ENCODE results near the gene PHACTR1.
"Not testable (repeated sequence)": the region's sequence is repeated elsewhere in the genome, so short reads cannot be mapped to it uniquely, and the experiment has no call there.

PHACTR1 gene

DNA sequence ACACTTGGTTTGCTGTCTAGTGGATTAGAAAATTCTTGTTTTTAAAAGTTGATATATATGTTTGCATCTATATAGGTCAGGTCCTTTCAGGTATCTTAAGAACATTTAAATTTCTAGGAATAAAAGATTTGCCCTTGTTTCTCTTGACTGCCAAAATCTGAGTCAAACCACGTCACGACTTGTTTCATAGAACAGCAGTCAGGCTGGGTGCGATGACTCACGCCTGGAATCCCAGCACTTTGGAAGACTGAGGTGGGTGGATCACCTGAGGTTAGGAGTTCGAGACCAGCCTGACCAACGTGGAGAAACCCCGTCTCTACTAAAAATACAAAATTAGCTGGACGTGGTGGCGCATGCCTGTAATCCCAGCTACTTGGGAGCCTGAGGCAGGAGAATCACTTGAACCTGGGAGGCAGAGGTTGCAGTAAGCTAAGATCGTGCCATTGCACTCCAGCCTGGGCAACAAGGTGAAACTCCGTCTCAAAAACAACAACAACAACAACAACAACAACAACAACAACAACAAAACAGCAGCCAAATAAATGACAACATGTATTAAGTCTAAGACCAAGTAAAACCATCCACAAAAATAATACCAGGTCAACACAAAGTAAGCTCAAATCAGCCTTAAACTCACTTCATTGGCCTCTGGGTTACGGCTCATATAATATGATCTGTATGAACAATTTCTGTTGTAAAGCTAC, 46.3 kb downstream of the PHACTR1 start:
- not testable (repeated sequence) for H3K36me3 ChIP-seq (ENCODE audit: control insufficient read depth, insufficient read depth, low read length); DNase-seq; H3K4me1 ChIP-seq (ENCODE audit: control insufficient read depth, insufficient read depth, low read length, poor library complexity, severe bottlenecking); H3K27ac ChIP-seq (ENCODE audit: insufficient read depth, low read length, poor library complexity, severe bottlenecking); H3K27me3 ChIP-seq (replicated peaks; ENCODE audit: control insufficient read depth, insufficient read depth, low read length, poor library complexity, severe bottlenecking); H3K9me3 ChIP-seq (ENCODE audit: control insufficient read depth, low read length); H3K4me3 ChIP-seq (ENCODE audit: insufficient read depth, low read depth, low read length, poor library complexity, severe bottlenecking)

GRCh38 chr6:12766365-12766764, 49.8 kb downstream of the PHACTR1 start:
- DNase-seq: no peak
- no peak overlapping the region for H3K27ac ChIP-seq (ENCODE audit: insufficient read depth, low read length, poor library complexity, severe bottlenecking)
- no peaks in the 10 kb centered on the region for H3K4me1 ChIP-seq (ENCODE audit: control insufficient read depth, insufficient read depth, low read length, poor library complexity, severe bottlenecking)
- no peaks in the 10 kb centered on the region for H3K36me3 ChIP-seq (ENCODE audit: control insufficient read depth, insufficient read depth, low read length)
- H3K27me3 ChIP-seq (replicated peaks; ENCODE audit: control insufficient read depth, insufficient read depth, low read length, poor library complexity, severe bottlenecking): no peaks in the 10 kb centered on the region
- H3K4me3 ChIP-seq (ENCODE audit: insufficient read depth, low read depth, low read length, poor library complexity, severe bottlenecking): no peak overlapping the region
- no peaks in the 10 kb centered on the region for H3K9me3 ChIP-seq (ENCODE audit: control insufficient read depth, low read length)

GRCh38 chr6:12767016-12767415, 50.4 kb downstream of the PHACTR1 start:
- DNase-seq: no peak
- Histone ChIP-seq H3K27ac (ENCODE audit: insufficient read depth, low read length, poor library complexity, severe bottlenecking) (no peak overlapping the region), H3K27me3 (replicated peaks; ENCODE audit: control insufficient read depth, insufficient read depth, low read length, poor library complexity, severe bottlenecking) (no peaks in the 10 kb centered on the region), H3K4me3 (ENCODE audit: insufficient read depth, low read depth, low read length, poor library complexity, severe bottlenecking) (no peak overlapping the region), H3K36me3 (ENCODE audit: control insufficient read depth, insufficient read depth, low read length) (no peaks in the 10 kb centered on the region), H3K9me3 (ENCODE audit: control insufficient read depth, low read length) (no peaks in the 10 kb centered on the region), H3K4me1 (ENCODE audit: control insufficient read depth, insufficient read depth, low read length, poor library complexity, severe bottlenecking) (no peaks in the 10 kb centered on the region)

GRCh38 chr6:12769556-12770256, 53.1 kb downstream of the PHACTR1 start:
- H3K4me3 ChIP-seq (ENCODE audit: insufficient read depth, low read depth, low read length, poor library complexity, severe bottlenecking): no peak overlapping the region
- H3K27ac ChIP-seq (ENCODE audit: insufficient read depth, low read length, poor library complexity, severe bottlenecking): no peak overlapping the region
- H3K4me1 ChIP-seq (ENCODE audit: control insufficient read depth, insufficient read depth, low read length, poor library complexity, severe bottlenecking): no peaks in the 10 kb centered on the region
- H3K36me3 ChIP-seq (ENCODE audit: control insufficient read depth, insufficient read depth, low read length): no peaks in the 10 kb centered on the region
- DNase-seq: no peak
- no peaks in the 10 kb centered on the region for H3K27me3 ChIP-seq (replicated peaks; ENCODE audit: control insufficient read depth, insufficient read depth, low read length, poor library complexity, severe bottlenecking)
- H3K9me3 ChIP-seq (ENCODE audit: control insufficient read depth, low read length): no peaks in the 10 kb centered on the region

GRCh38 chr6:12772416-12772815, 55.8 kb downstream of the PHACTR1 start:
- H3K36me3 ChIP-seq (ENCODE audit: control insufficient read depth, insufficient read depth, low read length): no peaks in the 10 kb centered on the region
- no peak for DNase-seq
- no peak overlapping the region for H3K27ac ChIP-seq (ENCODE audit: insufficient read depth, low read length, poor library complexity, severe bottlenecking)
- no peaks in the 10 kb centered on the region for H3K4me1 ChIP-seq (ENCODE audit: control insufficient read depth, insufficient read depth, low read length, poor library complexity, severe bottlenecking)
- H3K27me3 ChIP-seq (replicated peaks; ENCODE audit: control insufficient read depth, insufficient read depth, low read length, poor library complexity, severe bottlenecking): no peaks in the 10 kb centered on the region
- H3K9me3 ChIP-seq (ENCODE audit: control insufficient read depth, low read length): no peaks in the 10 kb centered on the region
- H3K4me3 ChIP-seq (ENCODE audit: insufficient read depth, low read depth, low read length, poor library complexity, severe bottlenecking): no peak overlapping the region

DNA sequence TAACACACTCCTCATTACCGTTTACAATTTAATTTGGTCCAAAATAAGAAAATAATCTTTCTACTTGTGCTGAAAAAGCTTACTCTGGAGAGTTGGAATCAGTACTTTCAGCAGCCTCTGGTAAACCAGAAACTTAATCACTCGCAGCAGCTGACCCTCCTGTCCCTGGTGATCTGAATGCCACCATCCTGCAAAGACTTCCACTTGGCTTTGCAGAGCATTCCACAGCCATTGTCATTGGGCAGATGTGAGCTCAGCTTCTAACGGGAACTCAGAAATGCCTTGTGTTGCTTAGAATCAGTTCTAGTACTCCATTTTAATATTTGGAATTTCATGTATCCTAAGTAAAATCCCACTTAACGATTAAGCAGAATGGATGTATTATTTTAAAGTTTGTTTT, 59.7 kb downstream of the PHACTR1 start:
- no peak overlapping the region for H3K4me3 ChIP-seq (ENCODE audit: insufficient read depth, low read depth, low read length, poor library complexity, severe bottlenecking)

DNA sequence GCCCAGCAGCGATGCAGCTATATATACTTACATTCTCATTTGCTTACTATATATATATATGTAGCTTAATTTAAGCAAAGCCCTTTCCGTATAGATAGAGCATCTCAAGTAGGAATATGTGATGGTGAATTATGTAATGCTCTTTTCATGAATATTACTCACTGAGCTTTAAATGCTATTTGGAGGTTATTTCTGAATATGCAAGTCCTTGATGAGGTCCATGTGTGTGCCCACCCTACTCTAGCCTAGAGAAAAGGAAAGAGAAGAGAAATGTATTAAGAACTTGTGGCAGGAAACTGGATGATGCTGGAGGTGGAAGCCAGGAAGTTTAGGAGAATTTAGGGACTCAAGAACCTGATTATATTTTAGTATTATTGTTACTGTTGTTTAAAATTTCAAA, 63.2 kb downstream of the PHACTR1 start:
- Histone ChIP-seq H3K4me1 (ENCODE audit: control insufficient read depth, insufficient read depth, low read length, poor library complexity, severe bottlenecking) (no peaks in the 10 kb centered on the region), H3K9me3 (ENCODE audit: control insufficient read depth, low read length) (no peaks in the 10 kb centered on the region), H3K27ac (ENCODE audit: insufficient read depth, low read length, poor library complexity, severe bottlenecking) (no peak overlapping the region), H3K36me3 (ENCODE audit: control insufficient read depth, insufficient read depth, low read length) (no peaks in the 10 kb centered on the region), H3K27me3 (replicated peaks; ENCODE audit: control insufficient read depth, insufficient read depth, low read length, poor library complexity, severe bottlenecking) (no peaks in the 10 kb centered on the region), H3K4me3 (ENCODE audit: insufficient read depth, low read depth, low read length, poor library complexity, severe bottlenecking) (no peak overlapping the region)
- DNase-seq: no peak

More for the DNA sequence above, 59.7 kb downstream of the PHACTR1 start:
- Histone ChIP-seq H3K27me3 (replicated peaks; ENCODE audit: control insufficient read depth, insufficient read depth, low read length, poor library complexity, severe bottlenecking) (no peaks in the 10 kb centered on the region), H3K36me3 (ENCODE audit: control insufficient read depth, insufficient read depth, low read length) (no peaks in the 10 kb centered on the region), H3K4me1 (ENCODE audit: control insufficient read depth, insufficient read depth, low read length, poor library complexity, severe bottlenecking) (no peaks in the 10 kb centered on the region), H3K27ac (ENCODE audit: insufficient read depth, low read length, poor library complexity, severe bottlenecking) (no peak overlapping the region), H3K9me3 (ENCODE audit: control insufficient read depth, low read length) (no peaks in the 10 kb centered on the region)
- DNase-seq: no peak

DNA sequence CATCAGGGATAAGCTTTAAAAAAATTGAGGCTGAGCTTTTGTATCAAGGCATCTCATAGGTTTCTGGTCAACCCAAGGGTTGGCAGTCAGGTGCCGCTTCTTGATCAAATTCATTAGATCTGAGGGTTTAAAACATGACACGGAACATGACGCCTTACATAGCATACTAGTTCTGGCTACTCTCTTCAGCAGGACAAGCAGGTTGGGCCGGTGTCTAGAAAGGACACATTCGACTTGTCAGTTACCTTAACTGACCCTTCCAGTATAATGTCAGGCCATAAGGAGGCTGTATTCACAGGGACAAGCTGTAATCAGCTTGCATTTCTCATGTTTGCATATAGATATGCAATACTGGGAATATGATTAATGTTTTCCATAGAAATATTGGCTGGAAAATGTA, 65.6 kb downstream of the PHACTR1 start:
- H3K4me1 ChIP-seq (ENCODE audit: control insufficient read depth, insufficient read depth, low read length, poor library complexity, severe bottlenecking): no peaks in the 10 kb centered on the region
- no peaks in the 10 kb centered on the region for H3K9me3 ChIP-seq (ENCODE audit: control insufficient read depth, low read length)
- H3K36me3 ChIP-seq (ENCODE audit: control insufficient read depth, insufficient read depth, low read length): no peaks in the 10 kb centered on the region
- DNase-seq: no peak
- no peaks in the 10 kb centered on the region for H3K27me3 ChIP-seq (replicated peaks; ENCODE audit: control insufficient read depth, insufficient read depth, low read length, poor library complexity, severe bottlenecking)
- no peak overlapping the region for H3K27ac ChIP-seq (ENCODE audit: insufficient read depth, low read length, poor library complexity, severe bottlenecking)
- no peak overlapping the region for H3K4me3 ChIP-seq (ENCODE audit: insufficient read depth, low read depth, low read length, poor library complexity, severe bottlenecking)

- DNase-seq: no peak
- H3K36me3 ChIP-seq (ENCODE audit: control insufficient read depth, insufficient read depth, low read length): no peaks in the 10 kb centered on the region
- H3K27me3 ChIP-seq (replicated peaks; ENCODE audit: control insufficient read depth, insufficient read depth, low read length, poor library complexity, severe bottlenecking): no peaks in the 10 kb centered on the region
- no peaks in the 10 kb centered on the region for H3K4me1 ChIP-seq (ENCODE audit: control insufficient read depth, insufficient read depth, low read length, poor library complexity, severe bottlenecking)
- H3K9me3 ChIP-seq (ENCODE audit: control insufficient read depth, low read length): no peaks in the 10 kb centered on the region
- H3K4me3 ChIP-seq (ENCODE audit: insufficient read depth, low read depth, low read length, poor library complexity, severe bottlenecking): no peak overlapping the region
- H3K27ac ChIP-seq (ENCODE audit: insufficient read depth, low read length, poor library complexity, severe bottlenecking): no peak overlapping the region
Measured at GRCh38 chr6:12785301-12785700, 68.7 kb downstream of the PHACTR1 start.

DNA sequence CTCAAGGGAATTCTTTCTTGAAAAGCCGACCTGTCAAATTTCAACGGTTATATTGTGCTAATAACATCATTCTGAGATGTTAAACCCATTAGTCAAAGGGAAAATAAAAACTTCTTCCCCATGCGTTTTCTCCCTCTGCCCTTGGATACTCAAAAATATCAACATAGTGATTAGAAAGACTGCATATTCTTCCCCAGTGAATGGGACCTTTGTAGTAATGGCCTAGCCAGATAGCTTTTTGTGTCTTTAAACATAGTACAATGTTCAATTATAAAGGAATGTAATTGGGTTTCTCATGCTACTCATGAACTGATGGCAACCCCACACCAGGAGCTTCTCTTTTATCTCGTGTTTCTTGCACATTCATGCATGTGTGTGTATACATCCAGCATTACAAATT, 69.4 kb downstream of the PHACTR1 start:
- H3K4me1 ChIP-seq (ENCODE audit: control insufficient read depth, insufficient read depth, low read length, poor library complexity, severe bottlenecking): no peaks in the 10 kb centered on the region
- no peak for DNase-seq
- H3K4me3 ChIP-seq (ENCODE audit: insufficient read depth, low read depth, low read length, poor library complexity, severe bottlenecking): no peak overlapping the region
- H3K9me3 ChIP-seq (ENCODE audit: control insufficient read depth, low read length): no peaks in the 10 kb centered on the region
- no peak overlapping the region for H3K27ac ChIP-seq (ENCODE audit: insufficient read depth, low read length, poor library complexity, severe bottlenecking)
- no peaks in the 10 kb centered on the region for H3K36me3 ChIP-seq (ENCODE audit: control insufficient read depth, insufficient read depth, low read length)
- no peaks in the 10 kb centered on the region for H3K27me3 ChIP-seq (replicated peaks; ENCODE audit: control insufficient read depth, insufficient read depth, low read length, poor library complexity, severe bottlenecking)
